HCT116 (cell line): Measurements from ENCODE around the gene IL1RAPL1.

Experiments
- CTCF ChIP-seq, 3 experiments: fragments of 200-600 bp in 1 of 3; sonication (generic) in 1 of 3; IDR thresholded peaks in 2 of 3; conservative IDR thresholded peaks in 1 of 3; 2 replicates each; pipeline ENCODE4 v1.5.1; 2012 to 2017; ENCODE audit warnings: low read depth in 2 of 3, low read length in 2 of 3, antibody characterized with exemption in 1 of 3, borderline replicate concordance in 1 of 3, control low read depth in 1 of 3, mild to moderate bottlenecking in 1 of 3, mixed read lengths in 1 of 3, mixed run types in 1 of 3, moderate library complexity in 1 of 3; ENCODE audit not compliant: insufficient read depth in 1 of 3
- EZH2 ChIP-seq: fragments of 200-600 bp; sonication (generic); IDR thresholded peaks from 2 replicates; pipeline ENCODE4 v1.6.1; 2017; ENCODE audit warnings: antibody characterized with exemption, mixed run types
- MAX ChIP-seq: IDR thresholded peaks from 2 replicates; pipeline ENCODE4 v1.6.1; 2012
- POLR2A ChIP-seq: IDR thresholded peaks from 2 replicates; pipeline ENCODE4 v1.7.0; 2011; ENCODE audit warnings: borderline replicate concordance; ENCODE audit not compliant: insufficient read depth, insufficient read length; ENCODE audit errors: extremely low read depth
- POLR2AphosphoS5 ChIP-seq: IDR thresholded peaks from 2 replicates; pipeline ENCODE4 v1.6.1; 2011; ENCODE audit warnings: mild to moderate bottlenecking, low read depth, low read length, moderate library complexity
- SIN3A ChIP-seq: IDR thresholded peaks from 2 replicates; pipeline ENCODE4 v1.6.1; 2012; ENCODE audit warnings: low read depth
- SRF ChIP-seq: IDR thresholded peaks from 2 replicates; pipeline ENCODE4 v1.6.1; 2012; ENCODE audit warnings: low read depth
- TCF7L2 ChIP-seq: IDR thresholded peaks from 2 replicates; pipeline ENCODE4 v1.7.0; 2011; ENCODE audit warnings: borderline replicate concordance, inconsistent platforms; ENCODE audit not compliant: insufficient read depth, insufficient read length; ENCODE audit errors: extremely low read depth
- YY1 ChIP-seq: IDR thresholded peaks from 2 replicates; pipeline ENCODE4 v1.6.1; 2011; ENCODE audit warnings: low read length, low read depth, moderate library complexity, mild to moderate bottlenecking; ENCODE audit not compliant: insufficient replicate concordance; ENCODE audit errors: extremely low read depth
- ZNF274 ChIP-seq: fragments of 200-500 bp; sonication (Bioruptor generic); IDR thresholded peaks from 2 replicates; pipeline ENCODE4 v1.6.1; 2014; ENCODE audit warnings: mild to moderate bottlenecking, low read depth, low read length, inconsistent platforms

- TF ChIP-seq MAX (no peak), POLR2A (no peak), SRF (no peak), POLR2AphosphoS5 (no peak), CTCF (IDR thresholded peaks at IDR 0.05 in 2 of 3, conservative IDR thresholded peaks at IDR 0.05 in 1 of 3; ENCODE audit: borderline replicate concordance in 1 of 3, insufficient read depth in 1 of 3, low read depth in 2 of 3, low read length in 2 of 3) (no peak), EZH2 (no peak), SIN3A (no peak), TCF7L2 (no peak), YY1 (no peak), ZNF274 (no peak)
These were observed 1335.4 kb downstream of the IL1RAPL1 start for GRCh38 chrX:29922607-29923006.
